PC-9 (cell line): ENCODE measurements around the gene TENT4A.

Experiments used
- EZH2 ChIP-seq: fragments of 200-600 bp; sonication (generic); IDR thresholded peaks from 2 replicates; pipeline ENCODE4 v1.8.0; 2017; ENCODE audit warnings: antibody characterized with exemption, low read depth
- TF ChIP-seq, protein P1 (sequence below): fragments of 200-600 bp; sonication (generic); conservative IDR thresholded peaks from 2 replicates; pipeline ENCODE4 v1.6.1; 2017; ENCODE audit warnings: mixed run types, antibody characterized with exemption, mild to moderate bottlenecking, moderate library complexity

DNA sequence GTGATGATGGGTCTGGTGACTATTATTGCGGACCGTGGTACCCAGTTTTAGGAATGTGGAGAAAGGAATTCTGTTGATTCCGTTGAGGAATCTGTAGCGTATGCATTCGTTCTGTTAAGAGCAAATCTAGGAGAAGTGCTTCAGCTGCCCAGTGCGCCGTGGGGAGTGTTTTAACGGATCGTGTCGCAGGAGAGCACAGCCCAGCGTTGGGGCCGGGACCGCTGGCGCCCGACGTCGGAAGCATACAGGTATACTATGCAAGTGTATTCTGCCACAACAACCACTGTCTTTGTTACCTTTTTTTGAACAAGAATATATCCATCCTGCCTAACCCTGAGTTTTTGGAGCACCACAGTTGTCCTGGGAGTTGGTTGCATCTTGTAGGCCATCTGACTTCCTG, 42.7 kb downstream of the TENT4A start:
- TF ChIP-seq, protein P1, sequence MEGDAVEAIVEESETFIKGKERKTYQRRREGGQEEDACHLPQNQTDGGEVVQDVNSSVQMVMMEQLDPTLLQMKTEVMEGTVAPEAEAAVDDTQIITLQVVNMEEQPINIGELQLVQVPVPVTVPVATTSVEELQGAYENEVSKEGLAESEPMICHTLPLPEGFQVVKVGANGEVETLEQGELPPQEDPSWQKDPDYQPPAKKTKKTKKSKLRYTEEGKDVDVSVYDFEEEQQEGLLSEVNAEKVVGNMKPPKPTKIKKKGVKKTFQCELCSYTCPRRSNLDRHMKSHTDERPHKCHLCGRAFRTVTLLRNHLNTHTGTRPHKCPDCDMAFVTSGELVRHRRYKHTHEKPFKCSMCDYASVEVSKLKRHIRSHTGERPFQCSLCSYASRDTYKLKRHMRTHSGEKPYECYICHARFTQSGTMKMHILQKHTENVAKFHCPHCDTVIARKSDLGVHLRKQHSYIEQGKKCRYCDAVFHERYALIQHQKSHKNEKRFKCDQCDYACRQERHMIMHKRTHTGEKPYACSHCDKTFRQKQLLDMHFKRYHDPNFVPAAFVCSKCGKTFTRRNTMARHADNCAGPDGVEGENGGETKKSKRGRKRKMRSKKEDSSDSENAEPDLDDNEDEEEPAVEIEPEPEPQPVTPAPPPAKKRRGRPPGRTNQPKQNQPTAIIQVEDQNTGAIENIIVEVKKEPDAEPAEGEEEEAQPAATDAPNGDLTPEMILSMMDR, result no peak
- TF ChIP-seq EZH2, result no peak
